ENCODE data around the gene KAT2B.
"Not testable (repeated sequence)": the region's sequence is repeated elsewhere in the genome, so short reads cannot be mapped to it uniquely, and the experiment has no call there.

KAT2B gene

GRCh38 chr3:20039765-20040547, at the start of gene KAT2B:
Gene KAT2B (plus strand): TSS chr3:20040446. CDS start chr3:20040478, 32 bp downstream.
- peak; percentile 67 to 70 for DNase-seq

- DNase-seq: no peak
Observed at GRCh38 chr3:19994796-19995195, 45.5 kb upstream of the KAT2B start.

- no peak for DNase-seq
Observed at GRCh38 chr3:19997502-19997901, 42.7 kb upstream of the KAT2B start.

GRCh38 chr3:20001932-20002331, 38.3 kb upstream of the KAT2B start:
- DNase-seq: no peak

GRCh38 chr3:20007960-20008359, 32.3 kb upstream of the KAT2B start:
- no peak for DNase-seq

GRCh38 chr3:20008646-20009045, 31.6 kb upstream of the KAT2B start:
- DNase-seq: no peak

GRCh38 chr3:20012164-20012563, 28.1 kb upstream of the KAT2B start, which contains the start of gene PP2D1:
Gene PP2D1 (minus strand): TSS chr3:20012264. CDS start chr3:20012072, 192 bp downstream.
- no peak for DNase-seq

- no peak for DNase-seq
Observed at GRCh38 chr3:20013396-20013795, 26.9 kb upstream of the KAT2B start.

GRCh38 chr3:20015525-20015924, 24.7 kb upstream of the KAT2B start:
- no peak for DNase-seq

- not testable (repeated sequence) for DNase-seq
Observed at GRCh38 chr3:20016076-20016475, 24.2 kb upstream of the KAT2B start.

GRCh38 chr3:20022954-20023622, 17.2 kb upstream of the KAT2B start:
- DNase-seq: no peak

GRCh38 chr3:20023623-20024405, 16.4 kb upstream of the KAT2B start:
- no peak for DNase-seq

GRCh38 chr3:20027136-20027535, 13.1 kb upstream of the KAT2B start:
- no peak for DNase-seq

- no peak for DNase-seq
Observed at GRCh38 chr3:20028905-20029331, 11.3 kb upstream of the KAT2B start.

- not testable (repeated sequence) for DNase-seq
Observed at GRCh38 chr3:20031939-20032338, 8.3 kb upstream of the KAT2B start.

- DNase-seq: no peak
Observed at GRCh38 chr3:20035019-20035418, 5.2 kb upstream of the KAT2B start.

- no peak for DNase-seq
Observed at GRCh38 chr3:20037255-20037996, 2.8 kb upstream of the KAT2B start.

GRCh38 chr3:20038699-20039465, 1.4 kb upstream of the KAT2B start:
- no peak for DNase-seq

GRCh38 chr3:20039466-20039764, 831 bp upstream of the KAT2B start:
- DNase-seq: no peak

GRCh38 chr3:20040548-20041196, 426 bp downstream of the KAT2B start:
- DNase-seq: peak; percentile 44 to 48

- peak; percentile 71 to 73 for DNase-seq
Observed at GRCh38 chr3:20041197-20041780, 1.0 kb downstream of the KAT2B start.
